HL-60 (cell line): Measurements from ENCODE around the gene OR52E1.

Experiments used
- DNase-seq, 2 experiments: peaks; one replicate each; pipeline ENCODE4 v3.0.0-alpha.2; 2010 to 2020; ENCODE audit warnings: low read depth in 1 of 2, low spot score in 1 of 2
- H3K27ac ChIP-seq: fragments of 250-450 bp; sonication (Bioruptor Pico); replicated peaks from 2 replicates; pipeline ENCODE4 v1.5.1; 2020; ENCODE audit warnings: mild to moderate bottlenecking, moderate library complexity
- H3K27me3 ChIP-seq: fragments of 250-450 bp; sonication (Bioruptor Pico); 2 replicates; pipeline ENCODE4 v1.5.1; 2021; ENCODE audit warnings: mild to moderate bottlenecking, moderate library complexity; ENCODE audit not compliant: insufficient read depth, poor library complexity, severe bottlenecking
- H3K4me3 ChIP-seq: replicated peaks from 2 replicates; pipeline ENCODE4 v1.5.1; 2011; ENCODE audit warnings: mild to moderate bottlenecking, control low read depth, low read length; ENCODE audit not compliant: insufficient read depth
- GABPA ChIP-seq: IDR thresholded peaks from 2 replicates; pipeline ENCODE4 v1.6.1; 2012; ENCODE audit warnings: low read depth
- POLR2AphosphoS5 ChIP-seq: IDR thresholded peaks from 2 replicates; pipeline ENCODE4 v1.6.1; 2012; ENCODE audit warnings: low read depth
- SPI1 ChIP-seq: IDR thresholded peaks from 2 replicates; pipeline ENCODE4 v1.6.1; 2012; ENCODE audit warnings: low read depth, mild to moderate bottlenecking, borderline replicate concordance
- TF ChIP-seq, protein P1 (sequence below): IDR thresholded peaks from 2 replicates; pipeline ENCODE4 v1.6.1; 2012; ENCODE audit warnings: low read depth; ENCODE audit not compliant: insufficient replicate concordance
- TF ChIP-seq, protein P2 (sequence below): IDR thresholded peaks from one replicate; pipeline ENCODE4 v1.5.1; 2011; ENCODE audit warnings: low read length, control low read depth, inconsistent platforms; ENCODE audit not compliant: insufficient read depth

Gene OR52E1

DNA sequence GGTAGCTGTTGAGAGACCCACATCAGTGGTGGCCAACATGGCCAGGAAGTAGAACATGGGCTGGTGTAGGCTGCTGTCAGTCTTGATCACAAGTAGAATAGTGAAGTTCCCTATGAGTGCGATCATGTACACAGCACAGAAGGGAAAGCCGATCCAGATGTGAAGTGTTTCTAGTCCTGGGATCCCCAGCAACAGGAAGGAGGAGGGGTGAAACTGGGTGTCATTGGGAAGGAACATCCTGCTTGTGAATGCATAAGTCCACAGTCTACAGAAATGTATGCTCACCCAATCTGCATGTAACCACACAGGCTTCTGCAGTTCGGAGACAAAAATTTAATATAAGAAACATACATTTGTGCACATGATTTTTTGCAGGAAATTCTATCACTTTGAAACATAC lies 10.0 kb upstream of the OR52E1 start, which contains the start of gene OR52E2:
Gene OR52E2 (minus strand): TSS at position 237 of the 400 bp plus-strand sequence. CDS start 0 bp downstream, at position 237.
- Histone ChIP-seq H3K27me3 (no peaks in the 10 kb centered on the region), H3K4me3 (no peak within 1 kb of the TSS), H3K27ac (no peak within 1 kb of the TSS)
- TF ChIP-seq SPI1 (no peak), POLR2AphosphoS5 (no peak)
- TF ChIP-seq, protein P1, sequence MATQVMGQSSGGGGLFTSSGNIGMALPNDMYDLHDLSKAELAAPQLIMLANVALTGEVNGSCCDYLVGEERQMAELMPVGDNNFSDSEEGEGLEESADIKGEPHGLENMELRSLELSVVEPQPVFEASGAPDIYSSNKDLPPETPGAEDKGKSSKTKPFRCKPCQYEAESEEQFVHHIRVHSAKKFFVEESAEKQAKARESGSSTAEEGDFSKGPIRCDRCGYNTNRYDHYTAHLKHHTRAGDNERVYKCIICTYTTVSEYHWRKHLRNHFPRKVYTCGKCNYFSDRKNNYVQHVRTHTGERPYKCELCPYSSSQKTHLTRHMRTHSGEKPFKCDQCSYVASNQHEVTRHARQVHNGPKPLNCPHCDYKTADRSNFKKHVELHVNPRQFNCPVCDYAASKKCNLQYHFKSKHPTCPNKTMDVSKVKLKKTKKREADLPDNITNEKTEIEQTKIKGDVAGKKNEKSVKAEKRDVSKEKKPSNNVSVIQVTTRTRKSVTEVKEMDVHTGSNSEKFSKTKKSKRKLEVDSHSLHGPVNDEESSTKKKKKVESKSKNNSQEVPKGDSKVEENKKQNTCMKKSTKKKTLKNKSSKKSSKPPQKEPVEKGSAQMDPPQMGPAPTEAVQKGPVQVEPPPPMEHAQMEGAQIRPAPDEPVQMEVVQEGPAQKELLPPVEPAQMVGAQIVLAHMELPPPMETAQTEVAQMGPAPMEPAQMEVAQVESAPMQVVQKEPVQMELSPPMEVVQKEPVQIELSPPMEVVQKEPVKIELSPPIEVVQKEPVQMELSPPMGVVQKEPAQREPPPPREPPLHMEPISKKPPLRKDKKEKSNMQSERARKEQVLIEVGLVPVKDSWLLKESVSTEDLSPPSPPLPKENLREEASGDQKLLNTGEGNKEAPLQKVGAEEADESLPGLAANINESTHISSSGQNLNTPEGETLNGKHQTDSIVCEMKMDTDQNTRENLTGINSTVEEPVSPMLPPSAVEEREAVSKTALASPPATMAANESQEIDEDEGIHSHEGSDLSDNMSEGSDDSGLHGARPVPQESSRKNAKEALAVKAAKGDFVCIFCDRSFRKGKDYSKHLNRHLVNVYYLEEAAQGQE: no peak
- TF ChIP-seq, protein P2, sequence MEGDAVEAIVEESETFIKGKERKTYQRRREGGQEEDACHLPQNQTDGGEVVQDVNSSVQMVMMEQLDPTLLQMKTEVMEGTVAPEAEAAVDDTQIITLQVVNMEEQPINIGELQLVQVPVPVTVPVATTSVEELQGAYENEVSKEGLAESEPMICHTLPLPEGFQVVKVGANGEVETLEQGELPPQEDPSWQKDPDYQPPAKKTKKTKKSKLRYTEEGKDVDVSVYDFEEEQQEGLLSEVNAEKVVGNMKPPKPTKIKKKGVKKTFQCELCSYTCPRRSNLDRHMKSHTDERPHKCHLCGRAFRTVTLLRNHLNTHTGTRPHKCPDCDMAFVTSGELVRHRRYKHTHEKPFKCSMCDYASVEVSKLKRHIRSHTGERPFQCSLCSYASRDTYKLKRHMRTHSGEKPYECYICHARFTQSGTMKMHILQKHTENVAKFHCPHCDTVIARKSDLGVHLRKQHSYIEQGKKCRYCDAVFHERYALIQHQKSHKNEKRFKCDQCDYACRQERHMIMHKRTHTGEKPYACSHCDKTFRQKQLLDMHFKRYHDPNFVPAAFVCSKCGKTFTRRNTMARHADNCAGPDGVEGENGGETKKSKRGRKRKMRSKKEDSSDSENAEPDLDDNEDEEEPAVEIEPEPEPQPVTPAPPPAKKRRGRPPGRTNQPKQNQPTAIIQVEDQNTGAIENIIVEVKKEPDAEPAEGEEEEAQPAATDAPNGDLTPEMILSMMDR: no peak
- no peak for DNase-seq

DNA sequence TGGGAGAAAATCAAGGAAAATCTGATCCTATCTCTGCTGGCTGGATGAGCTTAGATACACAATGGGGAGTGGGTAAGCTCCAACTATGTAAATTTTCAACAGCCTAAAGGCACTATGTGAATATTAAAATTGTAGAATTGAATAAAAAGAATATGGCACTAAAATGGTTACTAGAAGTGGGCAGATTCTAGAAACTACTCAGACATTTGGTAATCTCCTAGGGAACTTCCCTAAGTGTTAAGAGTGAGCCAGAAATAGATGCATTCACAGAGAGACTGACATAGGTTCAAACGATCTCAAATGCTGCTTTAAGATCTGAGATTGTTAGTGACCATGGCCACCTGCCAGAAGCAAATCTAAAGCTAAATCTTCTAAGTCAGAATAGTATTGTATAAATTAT lies 4.3 kb upstream of the OR52E1 start:
- no peak overlapping the region for H3K27ac ChIP-seq
- no peak for DNase-seq
- H3K27me3 ChIP-seq: no peaks in the 10 kb centered on the region
- TF ChIP-seq SPI1: no peak
- TF ChIP-seq, protein P2: no peak
- no peak for TF ChIP-seq GABPA
- TF ChIP-seq, protein P1: no peak
- no peak for TF ChIP-seq POLR2AphosphoS5
- H3K4me3 ChIP-seq: no peak overlapping the region

DNA sequence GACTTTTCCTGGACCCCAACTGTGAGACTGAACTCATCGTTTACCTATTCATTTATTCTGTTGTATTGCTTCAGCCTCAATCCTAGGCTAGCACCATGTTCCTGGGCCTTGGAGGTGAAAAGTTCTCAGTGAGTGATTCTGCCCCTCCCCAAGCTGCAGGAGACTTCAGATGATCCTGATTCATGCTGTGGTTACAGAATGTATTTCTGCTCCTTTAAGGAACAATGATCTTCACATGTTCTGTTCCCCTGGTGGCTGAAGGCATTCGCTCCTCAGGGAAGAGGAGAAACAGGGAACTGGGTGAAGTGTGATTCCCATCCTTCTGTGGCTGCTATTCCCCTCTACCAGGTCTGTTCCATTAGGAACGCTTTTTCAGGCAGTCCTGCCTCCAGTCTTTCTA lies 2.4 kb downstream of the OR52E1 start:
- no peak for DNase-seq
- no peaks in the 10 kb centered on the region for H3K27me3 ChIP-seq
- no peak overlapping the region for H3K27ac ChIP-seq
- no peak overlapping the region for H3K4me3 ChIP-seq
- TF ChIP-seq, protein P2: no peak
- TF ChIP-seq, protein P1: no peak
- TF ChIP-seq GABPA (no peak), SPI1 (no peak), POLR2AphosphoS5 (no peak)
